ENCODE results near the gene SPATC1L. TPM values are rescaled to one million over a fixed set of nuclear protein-coding genes. Genes with fewer than 3 reads are reported as not detected.

SPATC1L gene
- total and polyA plus RNA-seq, 2 of the 8 experiments (the other 6 are each of a cell fraction or from before 2014, with no cell fraction given): 24.9 to 50.0 TPM

GRCh38 chr21:46229923-46230260 lies 45.6 kb upstream of the SPATC1L start:
- no peak overlapping the region for H3K4ac ChIP-seq (replicated peaks; ENCODE audit: insufficient read length, low read depth, low read length)
- no peak for FAIRE-seq
- CTCF ChIA-PET (ENCODE audit: partially characterized antibody): interaction anchor here (0.6 to 1.5 kb wide), 5 partner anchors 9 to 145 kb away, joined by 3 to 4 read pairs (median 3); no protein-coding TSS in a partner anchor

More at GRCh38 chr21:46229923-46230260, 45.6 kb upstream of the SPATC1L start:
- H3K23me2 ChIP-seq (ENCODE audit: low read depth, low read length): peaks cover 7% of the 10 kb centered on the region; the same call in 1 of the 2 replicates
- no peak overlapping the region for H3K14ac ChIP-seq (ENCODE audit: insufficient read length)
- no peak overlapping the region for H4K91ac ChIP-seq (replicated peaks; ENCODE audit: insufficient read length, low read length)
- H2AFZ ChIP-seq (ENCODE audit: low read length): no peak overlapping the region
- 0 out of 2 replicates have a peak overlapping the region, but pooled peaks have one; percentile 84 for H2BK12ac ChIP-seq (ENCODE audit: low read depth, low read length)
- peaks cover 3 to 12% (median 6%) of the 10 kb centered on the region in 4 experiments for H3K4me1 ChIP-seq (replicated peaks in 1 of 4; ENCODE audit: control insufficient read depth in 3 of 4, insufficient read depth in 4 of 4, low read length in 3 of 4)
- no peak overlapping the region for H2BK15ac ChIP-seq (ENCODE audit: low read length)
- no peak overlapping the region for H4K5ac ChIP-seq (ENCODE audit: insufficient read length, low read depth, low read length)
- peak overlapping the region; percentile 95; the same call in 1 of the 2 replicates for H3K18ac ChIP-seq (ENCODE audit: extremely low read depth, low read length)
- peaks cover 12 to 32% of the 10 kb centered on the region in 2 experiments; a peak in 3 of 4 replicates for H3K79me2 ChIP-seq (ENCODE audit: control insufficient read depth in 1 of 2, insufficient read depth in 2 of 2, low read length in 2 of 2)
- H2BK20ac ChIP-seq (ENCODE audit: low read length): no peak overlapping the region
- H3K4me3 ChIP-seq (ENCODE audit: extremely low read depth in 1 of 4, insufficient read depth in 2 of 4, low read depth in 3 of 4, low read length in 4 of 4): peak overlapping the region; percentile 48 to 72 (median 58)
- TF ChIP-seq BCL11A (IDR thresholded peaks at IDR 0.05; ENCODE audit: low read depth in 2 of 2, low read length in 2 of 2) (no peak), KDM1A (IDR thresholded peaks at IDR 0.05; ENCODE audit: borderline replicate concordance, low read length) (no peak), CTBP2 (IDR thresholded peaks at IDR 0.05; ENCODE audit: borderline replicate concordance, insufficient read depth, insufficient read length, low read length) (no peak), RNF2 (IDR thresholded peaks at IDR 0.05; ENCODE audit: borderline replicate concordance, low read depth, low read length, missing control alignments, poor library complexity, severe bottlenecking) (no peak), NANOG (IDR thresholded peaks at IDR 0.05; ENCODE audit: insufficient read depth, low read depth, low read length, poor library complexity, severe bottlenecking) (no peak), CBX8 (IDR thresholded peaks at IDR 0.05; ENCODE audit: borderline replicate concordance, low read depth, low read length) (no peak)
- TF ChIP-seq, protein P1, sequence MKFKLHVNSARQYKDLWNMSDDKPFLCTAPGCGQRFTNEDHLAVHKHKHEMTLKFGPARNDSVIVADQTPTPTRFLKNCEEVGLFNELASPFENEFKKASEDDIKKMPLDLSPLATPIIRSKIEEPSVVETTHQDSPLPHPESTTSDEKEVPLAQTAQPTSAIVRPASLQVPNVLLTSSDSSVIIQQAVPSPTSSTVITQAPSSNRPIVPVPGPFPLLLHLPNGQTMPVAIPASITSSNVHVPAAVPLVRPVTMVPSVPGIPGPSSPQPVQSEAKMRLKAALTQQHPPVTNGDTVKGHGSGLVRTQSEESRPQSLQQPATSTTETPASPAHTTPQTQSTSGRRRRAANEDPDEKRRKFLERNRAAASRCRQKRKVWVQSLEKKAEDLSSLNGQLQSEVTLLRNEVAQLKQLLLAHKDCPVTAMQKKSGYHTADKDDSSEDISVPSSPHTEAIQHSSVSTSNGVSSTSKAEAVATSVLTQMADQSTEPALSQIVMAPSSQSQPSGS (IDR thresholded peaks at IDR 0.05; ENCODE audit: low read length): no peak
- TF ChIP-seq, protein P2, sequence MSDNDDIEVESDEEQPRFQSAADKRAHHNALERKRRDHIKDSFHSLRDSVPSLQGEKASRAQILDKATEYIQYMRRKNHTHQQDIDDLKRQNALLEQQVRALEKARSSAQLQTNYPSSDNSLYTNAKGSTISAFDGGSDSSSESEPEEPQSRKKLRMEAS (IDR thresholded peaks at IDR 0.05): no peak
- H2BK5ac ChIP-seq (ENCODE audit: low read depth, low read length): peak overlapping the region; percentile 83
- no peak overlapping the region for H3K56ac ChIP-seq (replicated peaks; ENCODE audit: insufficient read length, low read depth, low read length)
- H3K4me2 ChIP-seq (ENCODE audit: insufficient read depth in 1 of 2, low read depth in 2 of 2, low read length in 2 of 2): peak overlapping the region; percentile 81 to 92
- peaks cover 0 to 11% of the 10 kb centered on the region in 2 experiments for H4K20me1 ChIP-seq (replicated peaks in 1 of 2; ENCODE audit: control insufficient read depth in 1 of 2, insufficient read depth in 2 of 2, low read length in 2 of 2)
- no peak overlapping the region for H3K9ac ChIP-seq (replicated peaks in 1 of 4; ENCODE audit: extremely low read depth in 1 of 4, low read depth in 3 of 4, low read length in 3 of 4)
- H2BK120ac ChIP-seq (replicated peaks; ENCODE audit: low read depth, low read length): no peak overlapping the region
- H3K9me3 ChIP-seq (ENCODE audit: insufficient read depth in 2 of 2, low read depth in 1 of 2, low read length in 1 of 2): peaks cover 22 to 35% of the 10 kb centered on the region in 2 experiments; a peak in 3 of 4 replicates
- no peak overlapping the region for H4K8ac ChIP-seq (ENCODE audit: extremely low read depth, insufficient read depth, low read length)
- no peak overlapping the region for H3K23ac ChIP-seq (ENCODE audit: insufficient read length)
- H3K79me1 ChIP-seq (ENCODE audit: low read depth, low read length): peaks cover 7% of the 10 kb centered on the region; the same call in 1 of the 2 replicates
- H3K27me3 ChIP-seq (replicated peaks in 1 of 4; ENCODE audit: control insufficient read depth in 3 of 4, extremely low read depth in 1 of 4, insufficient read depth in 3 of 4, low read length in 3 of 4): peaks cover 0 to 4% (median 0%) of the 10 kb centered on the region in 4 experiments; a peak in 2 of 7 replicates
- no peak for DNase-seq (ENCODE audit: low read depth in 1 of 2, low spot score in 2 of 2)
- 87% methylated on average over 6 of the region's 6 CpGs; no CpG with 5 or more reads in 1 of the 2 experiments for WGBS, 2 experiments (ENCODE audit: extremely low coverage in 1 of 2, insufficient coverage in 1 of 2, insufficient read length in 1 of 2, insufficient replicate concordance in 2 of 2, low coverage in 1 of 2, low lambda C conversion rate in 2 of 2, missing lambda C conversion rate in 1 of 2)
- H3K27ac ChIP-seq (ENCODE audit: low read depth, low read length): no peak overlapping the region
- peaks cover 10 to 55% (median 31%) of the 10 kb centered on the region in 4 experiments for H3K36me3 ChIP-seq (ENCODE audit: control insufficient read depth in 2 of 4, insufficient read depth in 4 of 4, low read length in 3 of 4)
- H2AK5ac ChIP-seq (ENCODE audit: low read depth, low read length): no peak overlapping the region
- POLR2A ChIA-PET (ENCODE audit: partially characterized antibody): interaction anchor here (1.0 to 2.2 kb wide), 7 partner anchors 11 to 228 kb away, joined by 3 to 8 read pairs (median 4); no protein-coding TSS in a partner anchor
